Right lobe of liver (tissue), 4 donors: ENCODE data around the gene HES6.

Experiments
- POLR2A ChIP-seq: fragments of 450-650 bp; IDR thresholded peaks from one replicate; pipeline ENCODE4 v1.6.1; 2017; ENCODE audit warnings: antibody characterized with exemption, mild to moderate bottlenecking
- TF ChIP-seq, protein P1 (sequence below), 4 donors: fragments of 200-600 bp in 3 of 4; fragments of 450-650 bp in 1 of 4; IDR thresholded peaks; one replicate each; pipeline versions ENCODE4 v1.5.1 to v1.8.0; 2016 to 2022; ENCODE audit warnings: antibody characterized with exemption in 4 of 4, mild to moderate bottlenecking in 2 of 4
- donor health status: DM: no; HTN: no; CAD: no.
- donor health status: DM: no; HTN: no; CAD: no.
- donor health status: DM: no; HTN: yes; CAD: no.

DNA sequence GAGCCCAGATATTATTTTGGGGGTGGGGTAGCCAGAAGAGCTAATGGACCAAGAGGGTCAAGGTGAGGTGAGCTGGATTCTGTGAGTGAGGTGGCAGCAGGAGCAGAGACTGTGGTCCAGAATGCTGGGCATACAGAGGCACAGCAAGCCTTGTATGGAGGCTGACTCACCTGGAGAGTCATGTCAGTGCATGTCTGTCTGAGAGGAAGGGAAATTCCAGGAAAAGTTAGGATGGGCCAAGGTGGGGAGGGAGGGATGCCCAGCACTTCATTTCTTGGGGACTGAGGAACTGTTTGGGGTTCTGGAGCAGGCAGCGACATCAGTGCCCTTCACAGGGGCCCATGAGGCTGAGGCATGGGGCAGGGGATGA lies 27.5 kb upstream of the HES6 start:
- TF ChIP-seq, protein P1, sequence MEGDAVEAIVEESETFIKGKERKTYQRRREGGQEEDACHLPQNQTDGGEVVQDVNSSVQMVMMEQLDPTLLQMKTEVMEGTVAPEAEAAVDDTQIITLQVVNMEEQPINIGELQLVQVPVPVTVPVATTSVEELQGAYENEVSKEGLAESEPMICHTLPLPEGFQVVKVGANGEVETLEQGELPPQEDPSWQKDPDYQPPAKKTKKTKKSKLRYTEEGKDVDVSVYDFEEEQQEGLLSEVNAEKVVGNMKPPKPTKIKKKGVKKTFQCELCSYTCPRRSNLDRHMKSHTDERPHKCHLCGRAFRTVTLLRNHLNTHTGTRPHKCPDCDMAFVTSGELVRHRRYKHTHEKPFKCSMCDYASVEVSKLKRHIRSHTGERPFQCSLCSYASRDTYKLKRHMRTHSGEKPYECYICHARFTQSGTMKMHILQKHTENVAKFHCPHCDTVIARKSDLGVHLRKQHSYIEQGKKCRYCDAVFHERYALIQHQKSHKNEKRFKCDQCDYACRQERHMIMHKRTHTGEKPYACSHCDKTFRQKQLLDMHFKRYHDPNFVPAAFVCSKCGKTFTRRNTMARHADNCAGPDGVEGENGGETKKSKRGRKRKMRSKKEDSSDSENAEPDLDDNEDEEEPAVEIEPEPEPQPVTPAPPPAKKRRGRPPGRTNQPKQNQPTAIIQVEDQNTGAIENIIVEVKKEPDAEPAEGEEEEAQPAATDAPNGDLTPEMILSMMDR (IDR thresholded peaks at IDR 0.05) = no peak
- TF ChIP-seq POLR2A = no peak
